GM11168 (cell line): Measurements from ENCODE around the gene GARS1.
"Not testable (repeated sequence)": the region's sequence is repeated elsewhere in the genome, so short reads cannot be mapped to it uniquely, and the experiment has no call there.

Experiments used
- in situ Hi-C: fragments of 300-500 bp; cut with MboI; formaldehyde crosslinking; loops from one replicate; pipeline ENCODE4 v1.12.0; 2022; ENCODE audit warnings: low sequenced_read_pairs; ENCODE audit not compliant: unreplicated experiment

Gene GARS1

DNA sequence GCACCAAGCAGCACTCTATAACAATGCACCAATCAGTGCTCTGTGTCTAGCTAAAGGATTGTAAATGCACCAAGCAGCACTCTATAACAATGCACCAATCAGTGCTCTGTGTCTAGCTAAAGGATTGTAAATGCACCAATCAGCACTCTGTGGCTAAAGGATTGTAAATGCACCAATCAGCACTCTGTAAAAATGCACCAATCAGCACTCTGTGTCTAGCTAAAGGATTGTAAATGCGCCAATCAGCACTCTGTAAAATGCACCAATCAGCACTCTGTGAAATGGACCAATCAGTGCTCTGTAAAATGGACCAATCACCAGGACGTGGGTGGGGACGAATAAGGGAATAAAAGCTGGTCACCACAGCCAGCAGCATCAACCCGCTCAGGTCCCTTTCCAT is 24.4 kb upstream of the GARS1 start:
- in situ Hi-C loops: not testable (repeated sequence)

DNA sequence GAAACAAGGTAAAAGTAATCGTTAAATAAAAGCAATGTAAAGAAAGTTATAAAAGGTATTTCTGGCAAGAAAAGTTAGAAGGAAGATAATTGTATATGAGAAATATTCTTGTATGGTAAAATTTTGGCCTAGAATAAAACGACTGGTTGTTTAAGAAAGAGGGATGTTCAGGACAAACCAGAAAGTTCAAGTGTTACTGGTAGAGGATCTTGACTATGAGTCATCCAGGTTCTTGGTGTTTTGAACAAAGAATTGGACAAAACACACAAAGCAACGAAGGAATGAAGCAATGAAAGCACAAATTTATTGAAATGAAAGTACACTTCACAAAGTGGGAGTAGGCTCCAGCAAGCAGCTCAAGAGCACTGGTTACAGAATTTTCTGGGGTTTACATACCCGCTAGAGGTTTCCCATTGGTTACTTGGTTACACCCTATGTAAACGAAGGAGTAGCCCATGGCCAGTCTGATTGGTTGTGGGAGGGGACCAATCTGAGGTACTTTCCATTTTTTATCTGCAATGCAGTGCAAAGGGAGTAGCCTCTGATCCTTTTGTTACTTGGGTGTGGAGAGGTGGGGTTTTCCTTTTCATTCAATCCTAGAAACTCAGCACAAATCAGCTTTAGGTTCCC is 22.4 kb upstream of the GARS1 start:
- in situ Hi-C loops: no loop called here

DNA sequence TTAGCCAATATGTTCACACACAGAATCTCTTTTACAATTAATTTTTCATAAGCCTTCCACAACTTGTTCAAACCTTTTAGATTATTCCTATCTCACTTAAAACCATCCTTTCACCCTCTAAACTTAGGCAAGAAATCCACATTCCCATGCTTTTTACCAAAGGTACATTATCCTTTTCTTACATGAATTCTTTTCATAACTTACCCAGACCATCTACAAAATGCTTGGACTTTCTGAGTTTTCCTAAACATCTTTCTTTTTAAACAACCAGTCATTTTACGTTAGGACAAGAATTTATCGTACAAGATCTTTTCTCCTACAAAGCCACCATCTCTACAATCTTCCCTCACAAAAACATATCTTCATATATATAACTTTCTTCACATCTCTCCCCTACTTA is 18.8 kb upstream of the GARS1 start:
- in situ Hi-C loops: no loop called here

DNA sequence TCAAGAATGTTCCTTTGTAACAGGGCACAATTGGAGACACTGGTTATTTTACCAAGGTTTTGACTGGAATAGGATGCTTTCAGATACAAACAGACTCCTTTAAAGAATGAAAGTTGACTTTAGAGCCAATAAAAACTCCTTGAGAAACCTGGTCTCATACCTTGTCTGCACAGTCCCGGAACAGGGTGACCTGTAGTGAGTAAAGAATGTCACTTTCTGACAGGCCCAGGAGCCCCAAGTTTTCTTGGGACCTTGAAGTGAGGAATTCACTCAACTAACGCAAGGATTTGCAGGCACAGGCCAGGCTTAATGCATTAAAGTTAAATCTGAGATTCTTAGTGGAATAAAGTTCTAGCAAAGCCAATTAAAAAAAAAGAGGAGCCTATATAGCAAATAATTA is 11.5 kb upstream of the GARS1 start:
- in situ Hi-C loops: no loop called here

DNA sequence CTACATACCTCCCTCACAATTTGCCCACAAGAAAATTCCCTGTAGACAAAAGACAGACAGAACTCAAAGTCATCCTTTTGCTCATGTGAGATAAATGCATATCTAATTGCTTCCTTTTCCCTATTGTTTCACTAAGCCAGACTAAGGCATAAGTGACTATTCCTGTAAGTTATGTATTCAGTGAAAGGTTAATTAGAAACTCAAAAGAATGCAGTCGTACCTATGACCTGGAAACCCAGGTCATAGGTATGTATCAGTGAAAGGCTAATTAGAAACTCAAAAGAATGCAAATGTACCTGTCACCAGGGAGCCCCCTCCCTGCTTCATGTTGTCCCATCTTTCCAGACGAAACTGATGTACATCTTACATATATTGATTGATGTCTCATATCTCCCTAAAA is 10.3 kb upstream of the GARS1 start:
- in situ Hi-C loops: no loop called here

DNA sequence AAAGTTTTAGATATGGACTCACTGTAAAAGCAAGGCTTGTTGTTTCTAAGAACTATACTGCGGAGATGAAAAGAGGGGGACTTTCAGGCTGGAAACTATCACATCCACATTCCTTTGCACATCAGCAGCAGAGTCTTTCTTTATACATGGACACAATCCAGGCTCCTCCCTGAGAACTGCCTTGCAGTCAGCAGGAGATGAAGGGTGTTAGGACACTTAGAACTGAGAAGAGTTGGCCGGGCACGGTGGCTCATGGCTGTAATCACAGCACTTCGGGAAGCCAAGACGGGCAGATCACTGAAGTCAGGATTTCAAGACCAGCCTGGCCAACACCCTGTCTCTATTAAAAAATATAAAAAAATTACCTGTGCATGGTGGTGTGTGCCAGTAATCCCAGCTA is 9.7 kb upstream of the GARS1 start:
- in situ Hi-C loops: no loop called here

DNA sequence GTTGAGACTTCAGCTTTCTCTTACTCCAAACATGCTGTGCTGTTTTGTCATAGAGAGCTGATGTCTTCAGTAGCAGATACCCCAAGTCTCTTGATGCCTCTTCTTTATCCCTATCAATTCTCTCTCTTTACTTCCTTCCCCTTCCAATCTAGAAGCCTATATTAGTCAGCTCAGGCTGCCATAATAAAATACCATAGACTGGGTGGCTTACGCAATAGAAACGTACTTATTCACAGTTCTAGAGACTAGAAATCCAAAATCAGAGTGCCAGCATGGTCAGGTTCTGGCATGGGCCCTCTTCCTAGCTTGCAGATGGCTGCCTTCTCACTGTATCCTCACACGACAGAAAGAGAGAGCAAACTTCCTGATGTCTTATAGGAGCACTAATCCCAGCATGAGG is 9.0 kb upstream of the GARS1 start:
- in situ Hi-C loops: no loop called here

DNA sequence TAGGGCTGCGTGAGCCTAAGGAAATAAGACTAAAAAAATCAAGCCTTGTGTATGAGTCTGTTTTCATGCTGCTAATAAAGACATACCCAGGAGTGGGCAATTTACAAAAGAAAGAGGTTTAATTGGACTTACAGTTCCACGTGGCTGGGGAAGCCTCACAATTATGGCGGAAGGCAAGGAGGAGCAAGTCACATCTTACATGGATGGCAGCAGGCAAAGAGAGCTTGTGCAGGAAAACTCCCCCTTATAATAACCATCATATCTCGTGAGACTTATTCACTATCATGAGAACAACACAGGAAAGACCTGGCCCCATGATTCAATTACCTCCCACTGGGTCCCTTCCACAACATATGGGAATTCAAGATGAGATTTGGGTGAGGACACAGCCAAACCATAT is 7.1 kb upstream of the GARS1 start:
- in situ Hi-C loops: not testable (repeated sequence)

DNA sequence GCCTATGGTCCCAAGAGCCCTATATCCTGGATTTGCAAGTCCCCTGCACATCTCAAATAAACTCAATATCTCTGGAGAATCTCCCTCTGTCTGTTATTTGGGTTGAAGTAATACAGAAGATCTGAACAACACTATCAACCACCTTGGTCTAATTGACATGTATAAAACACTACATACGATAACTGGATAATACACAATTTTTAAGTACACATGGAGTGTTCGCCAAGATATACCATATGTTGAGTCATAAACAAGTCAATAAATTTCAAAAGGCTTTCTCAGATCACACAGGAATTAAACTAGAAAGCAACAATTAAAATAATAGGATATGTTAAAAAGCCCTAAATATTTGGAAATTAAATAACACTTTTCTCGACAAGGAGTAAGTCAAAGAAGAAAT is 5.6 kb upstream of the GARS1 start:
- in situ Hi-C loops: no loop called here

DNA sequence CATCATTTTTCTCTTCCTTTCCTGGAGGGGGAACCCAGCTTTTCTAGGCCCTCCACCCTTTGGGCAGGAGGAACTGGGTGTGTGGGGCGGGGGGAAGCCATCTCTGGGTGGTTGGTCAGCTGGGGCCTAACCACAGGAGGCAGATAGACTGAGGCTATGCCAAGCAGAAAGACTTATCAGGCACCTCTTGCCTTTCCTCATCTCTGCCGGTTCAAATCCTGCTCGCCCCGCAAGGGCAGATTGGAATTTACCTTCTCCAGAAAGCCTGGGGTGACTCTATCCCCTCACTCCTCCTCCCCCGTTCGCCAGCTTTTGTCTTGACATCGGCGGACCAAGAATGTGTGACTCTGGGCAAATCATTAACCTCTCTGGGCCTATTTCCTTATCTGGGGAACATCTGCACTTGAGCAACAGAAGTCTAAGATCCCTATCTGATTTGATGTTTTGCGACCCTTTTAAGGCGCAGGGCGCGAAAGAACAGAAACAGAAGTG is 584 bp upstream of the GARS1 start:
- in situ Hi-C loops: no loop called here

DNA sequence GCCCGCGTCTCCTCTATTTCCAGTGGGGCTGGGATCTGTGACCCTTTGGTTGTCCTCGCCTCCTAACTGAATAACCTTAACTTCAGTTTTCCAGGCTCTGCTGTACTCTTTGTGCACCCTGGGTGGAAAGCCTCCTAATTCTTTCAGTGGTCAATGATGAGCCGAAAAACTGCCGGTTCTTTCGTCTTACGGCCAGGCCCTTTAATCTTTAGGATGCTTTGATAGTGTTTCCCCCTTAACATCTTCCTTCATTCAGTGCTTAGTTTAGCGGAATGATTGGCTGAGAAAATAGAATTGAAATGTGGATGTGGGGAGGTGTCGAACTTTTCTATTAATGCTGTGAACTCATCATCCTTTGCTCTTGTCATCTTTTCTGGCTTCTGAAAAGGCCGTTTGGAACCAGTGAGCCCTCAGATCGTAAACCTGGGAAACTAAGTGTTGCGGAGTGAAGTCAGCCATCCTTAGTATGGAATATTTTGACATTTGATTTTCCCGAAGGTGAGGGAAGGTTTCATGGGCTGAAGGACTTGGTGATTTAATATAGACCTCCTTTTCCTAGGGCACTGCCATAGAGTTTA is 847 bp downstream of the GARS1 start:
- in situ Hi-C loops: no loop called here

DNA sequence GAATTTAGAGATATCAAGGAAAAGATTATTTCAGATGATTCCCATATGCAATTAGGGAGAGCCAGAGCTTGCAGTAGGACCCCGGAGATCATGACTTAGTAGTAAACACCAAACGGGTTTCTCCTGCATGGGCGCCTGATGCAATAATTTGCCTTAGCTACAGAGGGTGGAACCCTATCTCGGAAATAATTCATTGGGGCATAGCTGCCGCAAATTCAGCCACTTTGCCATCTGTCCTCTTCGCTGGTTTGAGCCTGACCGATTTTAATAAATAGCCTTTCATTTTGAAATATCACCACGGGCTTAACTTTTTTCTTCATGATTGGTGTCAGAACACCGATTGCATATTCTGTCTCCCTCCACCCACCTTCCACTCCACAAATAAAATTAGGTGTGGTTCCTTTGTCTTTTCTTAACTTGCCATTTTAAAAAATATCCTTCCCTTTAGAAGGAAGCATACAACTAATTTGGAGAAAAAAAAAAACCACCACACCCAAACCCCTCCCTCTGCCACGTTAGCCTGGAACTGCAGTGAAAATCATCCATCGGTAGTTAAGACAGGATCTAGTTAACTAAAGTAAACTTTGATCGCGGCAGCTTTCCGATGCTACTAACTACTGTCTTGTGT is 1.4 kb downstream of the GARS1 start:
- in situ Hi-C loops: no loop called here

DNA sequence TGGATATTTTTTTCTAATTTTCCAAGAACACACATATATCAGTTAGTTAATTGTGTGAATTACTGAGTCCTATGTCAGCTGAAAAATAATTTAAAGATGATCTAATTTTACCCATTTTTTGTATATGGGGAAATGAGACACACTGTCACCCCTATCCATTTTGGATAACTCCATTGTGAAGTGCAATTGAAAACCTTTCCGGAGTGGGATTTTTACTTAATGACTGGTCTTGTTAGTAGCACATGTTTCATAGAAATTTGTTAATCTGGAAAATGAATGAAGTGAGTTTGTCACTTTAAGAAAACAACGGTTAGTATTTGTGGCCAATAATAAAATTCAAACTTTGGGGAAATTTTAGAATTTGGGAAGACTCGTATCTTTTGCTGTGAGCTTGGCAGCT is 2.0 kb downstream of the GARS1 start:
- in situ Hi-C loops: no loop called here

DNA sequence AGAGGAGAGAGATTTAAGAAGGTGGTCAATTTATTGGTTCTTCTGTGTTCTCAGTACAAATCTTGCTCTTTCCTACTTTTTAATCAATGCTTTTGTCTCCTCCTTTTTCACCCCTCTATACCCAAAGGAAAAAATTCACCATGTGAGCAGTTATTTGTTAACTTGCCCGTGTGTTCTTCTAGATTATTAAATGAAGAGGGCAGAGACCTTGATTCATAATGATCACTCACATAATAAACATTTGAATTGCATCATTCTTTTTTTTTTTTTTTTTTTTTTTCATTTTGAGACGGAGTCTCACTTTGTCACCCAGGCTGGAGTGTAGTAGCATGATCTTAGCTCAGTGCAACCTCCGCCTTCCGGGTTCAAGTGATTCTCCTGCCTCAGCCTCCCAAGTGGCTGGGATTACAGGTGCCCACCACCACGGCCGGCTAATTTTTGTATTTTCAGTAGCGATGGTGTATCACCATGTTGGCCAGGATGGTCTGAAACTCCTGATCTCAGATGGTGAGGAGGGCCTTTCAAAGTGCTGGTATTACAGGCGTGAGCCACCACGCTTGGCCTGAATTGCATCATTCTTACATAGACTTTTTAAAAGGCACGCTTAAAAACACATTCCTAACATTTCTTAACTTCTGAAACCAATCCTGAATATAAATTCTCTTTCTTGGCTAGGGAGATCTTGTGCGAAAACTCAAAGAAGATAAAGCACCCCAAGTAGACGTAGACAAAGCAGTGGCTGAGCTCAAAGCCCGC is 3.6 kb downstream of the GARS1 start:
- in situ Hi-C loops: no loop called here

DNA sequence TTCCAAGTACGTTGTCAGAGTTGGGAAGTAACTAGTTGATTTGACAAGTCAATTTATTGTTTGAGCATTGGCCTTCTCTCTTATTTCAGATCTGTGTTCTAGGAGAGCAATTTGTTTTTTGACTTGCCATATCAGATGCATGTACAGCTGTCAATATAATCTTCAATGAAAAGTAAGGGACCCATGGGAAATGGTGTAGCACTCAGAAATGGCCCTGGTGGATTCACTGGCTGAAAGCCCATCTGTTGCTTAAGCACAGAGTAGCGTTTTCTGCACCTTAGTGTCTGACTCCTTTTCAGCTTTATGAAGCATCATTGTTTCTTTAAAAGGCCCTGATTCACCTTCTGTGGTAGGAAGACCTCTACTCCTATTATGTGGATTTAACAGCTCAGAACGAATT is 10.2 kb downstream of the GARS1 start:
- in situ Hi-C loops: no loop called here

DNA sequence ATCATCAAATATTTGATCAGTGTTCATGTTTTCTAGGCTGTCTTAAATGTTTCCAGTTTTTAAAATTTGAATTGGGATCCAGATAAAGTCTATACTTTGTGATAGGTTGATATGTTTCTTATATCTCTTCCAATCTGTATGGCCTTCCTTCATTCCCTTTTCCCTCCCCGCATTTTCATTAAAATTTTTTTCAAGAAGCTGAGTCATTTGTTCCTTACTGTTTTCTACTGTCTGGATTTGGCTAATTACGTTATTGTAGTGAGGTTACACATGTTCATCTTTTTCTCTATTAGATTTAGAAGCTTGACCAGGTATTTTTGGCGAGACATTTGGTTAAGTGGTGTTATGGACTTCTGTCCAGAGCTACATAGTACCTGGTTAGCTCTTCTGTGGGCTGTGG is 11.2 kb downstream of the GARS1 start:
- in situ Hi-C loops: no loop called here

DNA sequence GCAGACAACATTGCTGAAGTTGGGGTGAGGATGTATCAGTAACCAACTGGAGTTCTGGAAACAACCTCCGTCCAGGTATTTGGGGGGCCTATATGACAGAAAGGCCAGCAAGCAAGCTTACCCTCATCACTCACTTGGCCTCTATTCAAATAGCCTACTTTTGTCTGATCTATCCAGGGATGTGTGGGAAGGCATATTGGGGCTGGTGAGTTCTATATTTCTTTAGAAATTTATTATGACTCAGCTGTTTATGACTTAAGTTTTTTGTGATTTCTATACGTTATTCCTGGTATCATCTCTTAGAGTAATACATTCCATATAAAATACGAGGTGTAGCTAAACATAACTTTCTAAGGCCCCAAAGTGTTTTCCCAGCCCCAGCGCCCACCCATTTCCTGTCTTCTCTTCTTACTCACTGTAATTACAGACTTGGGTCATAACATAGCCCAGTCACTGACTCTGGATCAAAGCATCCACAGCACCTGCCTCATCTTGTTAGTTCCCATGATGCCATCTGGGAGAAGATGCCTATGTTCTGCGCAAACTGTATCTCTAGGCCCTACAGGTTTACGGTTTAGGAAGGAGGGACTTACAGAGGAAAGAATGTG is 18.1 kb downstream of the GARS1 start:
- in situ Hi-C loops: no loop called here

DNA sequence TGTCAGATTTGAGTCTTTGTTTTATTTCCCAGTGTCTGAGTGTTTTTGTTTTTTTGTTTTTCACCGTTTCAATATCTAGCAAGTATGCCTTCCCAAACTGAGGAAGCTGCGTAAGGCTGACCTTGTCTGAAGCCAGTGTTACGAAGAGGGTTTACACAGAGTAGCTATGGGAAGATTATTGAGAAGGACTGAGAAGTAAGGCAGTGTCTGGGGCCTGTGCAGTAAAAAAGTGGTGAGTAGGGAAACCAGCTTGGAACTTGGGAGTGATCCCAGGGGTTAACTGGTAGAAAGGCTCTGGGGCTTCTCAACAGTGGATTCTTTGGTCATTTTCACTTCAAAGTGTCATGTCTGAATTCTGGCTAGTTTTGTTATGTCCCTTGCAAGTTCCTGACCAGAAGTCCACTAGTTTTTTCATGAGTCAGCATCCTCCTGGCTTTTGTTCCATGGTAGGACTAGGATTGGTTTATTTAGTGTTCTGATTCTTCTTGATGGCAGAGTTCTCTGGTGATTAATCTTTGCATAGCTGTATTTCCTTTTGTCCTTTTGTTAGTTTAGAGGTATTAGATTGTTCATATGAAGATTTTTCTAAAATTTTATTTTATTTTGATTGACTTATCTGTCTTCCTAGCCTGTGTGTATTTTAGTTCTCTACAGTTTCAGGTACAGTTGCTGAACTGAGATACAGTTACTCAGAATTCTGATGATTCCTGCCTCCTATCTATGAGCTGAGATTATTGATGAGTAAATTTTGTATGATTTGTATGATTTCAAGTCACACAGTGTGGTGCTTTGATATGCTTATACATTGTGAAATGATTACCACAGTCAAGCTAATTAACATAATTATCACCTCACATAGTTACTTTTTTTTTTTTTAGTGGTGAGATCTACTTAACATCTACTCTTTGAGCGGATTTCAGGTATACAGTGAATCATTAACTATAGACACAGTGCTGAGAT is 19.0 kb downstream of the GARS1 start:
- in situ Hi-C loops: no loop called here

DNA sequence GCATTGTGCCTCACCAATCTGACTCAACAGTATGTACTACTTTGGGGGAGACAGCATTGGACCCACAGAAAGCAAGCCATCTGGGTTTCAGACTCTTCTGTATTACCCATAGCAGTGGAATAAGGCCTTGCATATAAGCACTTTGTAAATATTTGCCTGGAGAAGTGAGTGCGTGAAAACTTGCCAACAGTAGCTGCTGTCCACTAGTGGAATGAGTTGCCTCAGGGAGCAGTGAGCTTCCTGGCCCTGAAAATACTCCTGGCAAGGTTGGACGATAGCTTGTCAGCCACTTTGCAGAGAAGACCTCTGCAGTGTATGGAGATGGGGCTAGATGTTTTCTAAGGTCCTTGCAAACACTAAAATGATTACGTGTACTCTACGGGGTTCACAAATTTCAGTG is 21.6 kb downstream of the GARS1 start:
- in situ Hi-C loops: no loop called here

DNA sequence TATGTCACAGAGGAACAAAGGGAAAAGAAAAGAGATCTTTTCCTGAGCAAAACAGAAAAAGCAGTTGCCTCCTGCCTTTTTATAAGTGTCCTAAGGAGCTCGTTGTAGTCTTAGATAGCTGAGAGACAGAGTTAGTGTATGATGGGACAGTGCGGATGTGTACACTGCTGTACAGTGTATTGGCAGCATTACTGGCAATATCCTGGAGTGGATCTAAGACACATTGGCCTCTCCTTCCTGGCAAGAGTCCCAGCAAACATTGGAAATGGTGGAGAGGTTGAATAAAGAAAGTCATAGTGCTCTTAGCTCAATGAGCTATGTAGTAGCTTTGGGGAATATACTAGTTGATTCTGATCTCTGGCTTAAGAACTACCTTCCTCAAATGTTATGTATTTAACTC is 22.7 kb downstream of the GARS1 start:
- in situ Hi-C loops: no loop called here
